ENCODE measurements around the gene DIAPH2.

The DIAPH2 gene

GRCh38 chrX:97310373-97310772 is 625.7 kb downstream of the DIAPH2 start:
- no peak for TF ChIP-seq PAX5 (IDR thresholded peaks at IDR 0.05; ENCODE audit: insufficient read depth, low read length, severe bottlenecking)
- TF ChIP-seq POLR2A (IDR thresholded peaks at IDR 0.05; ENCODE audit: low read depth, low read length): no peak
- no peak for TF ChIP-seq TAF1 (IDR thresholded peaks at IDR 0.05; ENCODE audit: low read depth, low read length)
- TF ChIP-seq POU2F2 (IDR thresholded peaks at IDR 0.05; ENCODE audit: low read depth, low read length): no peak
- no peak for TF ChIP-seq SPI1 (IDR thresholded peaks at IDR 0.05; ENCODE audit: low read depth, low read length)
- DNase-seq (ENCODE audit: insufficient read length, low spot score) (no peak), FAIRE-seq (peak; percentile 16)

GRCh38 chrX:97311066-97311778 is 626.6 kb downstream of the DIAPH2 start:
- FAIRE-seq: no peak
- no peak for TF ChIP-seq POU2F2 (IDR thresholded peaks at IDR 0.05; ENCODE audit: low read depth, low read length)
- TF ChIP-seq SPI1 (IDR thresholded peaks at IDR 0.05; ENCODE audit: low read depth, low read length): no peak
- no peak for TF ChIP-seq POLR2A (IDR thresholded peaks at IDR 0.05; ENCODE audit: low read depth, low read length)
- no peak for TF ChIP-seq PAX5 (IDR thresholded peaks at IDR 0.05; ENCODE audit: insufficient read depth, low read length, severe bottlenecking)
- TF ChIP-seq POLR2AphosphoS5 (IDR thresholded peaks at IDR 0.05; ENCODE audit: low read depth, low read length): no peak
- TF ChIP-seq TAF1 (IDR thresholded peaks at IDR 0.05; ENCODE audit: low read depth, low read length): no peak

GRCh38 chrX:97314345-97314744 is 629.7 kb downstream of the DIAPH2 start:
- no peak for TF ChIP-seq POLR2AphosphoS5 (IDR thresholded peaks at IDR 0.05; ENCODE audit: low read depth, low read length)
- no peak for TF ChIP-seq POU2F2 (IDR thresholded peaks at IDR 0.05; ENCODE audit: low read depth, low read length)
- TF ChIP-seq POLR2A (IDR thresholded peaks at IDR 0.05; ENCODE audit: low read depth, low read length): no peak
- TF ChIP-seq TAF1 (IDR thresholded peaks at IDR 0.05; ENCODE audit: low read depth, low read length): no peak
- no peak for TF ChIP-seq PAX5 (IDR thresholded peaks at IDR 0.05; ENCODE audit: insufficient read depth, low read length, severe bottlenecking)
- TF ChIP-seq SPI1 (IDR thresholded peaks at IDR 0.05; ENCODE audit: low read depth, low read length): no peak
- DNase-seq (ENCODE audit: insufficient read length, low spot score) (no peak), FAIRE-seq (no peak)

More at GRCh38 chrX:97311066-97311778, 626.6 kb downstream of the DIAPH2 start:
- DNase-seq (ENCODE audit: insufficient read length, low spot score): no peak

GRCh38 chrX:97315939-97316338 is 631.3 kb downstream of the DIAPH2 start:
- FAIRE-seq (no peak), DNase-seq (ENCODE audit: insufficient read length, low spot score) (no peak)
- TF ChIP-seq PAX5 (IDR thresholded peaks at IDR 0.05; ENCODE audit: insufficient read depth, low read length, severe bottlenecking) (no peak), SPI1 (IDR thresholded peaks at IDR 0.05; ENCODE audit: low read depth, low read length) (no peak), POLR2AphosphoS5 (IDR thresholded peaks at IDR 0.05; ENCODE audit: low read depth, low read length) (no peak), TAF1 (IDR thresholded peaks at IDR 0.05; ENCODE audit: low read depth, low read length) (no peak), POLR2A (IDR thresholded peaks at IDR 0.05; ENCODE audit: low read depth, low read length) (no peak), POU2F2 (IDR thresholded peaks at IDR 0.05; ENCODE audit: low read depth, low read length) (no peak)

- TF ChIP-seq POU2F2 (IDR thresholded peaks at IDR 0.05; ENCODE audit: low read depth, low read length): no peak
- no peak for TF ChIP-seq POLR2AphosphoS5 (IDR thresholded peaks at IDR 0.05; ENCODE audit: low read depth, low read length)
- no peak for TF ChIP-seq PAX5 (IDR thresholded peaks at IDR 0.05; ENCODE audit: insufficient read depth, low read length, severe bottlenecking)
- no peak for TF ChIP-seq TAF1 (IDR thresholded peaks at IDR 0.05; ENCODE audit: low read depth, low read length)
- TF ChIP-seq POLR2A (IDR thresholded peaks at IDR 0.05; ENCODE audit: low read depth, low read length): no peak
- no peak for TF ChIP-seq SPI1 (IDR thresholded peaks at IDR 0.05; ENCODE audit: low read depth, low read length)
- no peak for FAIRE-seq
These were observed 635.7 kb downstream of the DIAPH2 start for GRCh38 chrX:97320305-97320704.

GRCh38 chrX:97322401-97322800 is 637.8 kb downstream of the DIAPH2 start:
- FAIRE-seq: no peak
- no peak for DNase-seq (ENCODE audit: insufficient read length, low spot score)
- TF ChIP-seq POLR2AphosphoS5 (IDR thresholded peaks at IDR 0.05; ENCODE audit: low read depth, low read length) (no peak), PAX5 (IDR thresholded peaks at IDR 0.05; ENCODE audit: insufficient read depth, low read length, severe bottlenecking) (no peak), POU2F2 (IDR thresholded peaks at IDR 0.05; ENCODE audit: low read depth, low read length) (no peak), SPI1 (IDR thresholded peaks at IDR 0.05; ENCODE audit: low read depth, low read length) (no peak), TAF1 (IDR thresholded peaks at IDR 0.05; ENCODE audit: low read depth, low read length) (no peak), POLR2A (IDR thresholded peaks at IDR 0.05; ENCODE audit: low read depth, low read length) (no peak)

More at GRCh38 chrX:97320305-97320704, 635.7 kb downstream of the DIAPH2 start:
- no peak for DNase-seq (ENCODE audit: insufficient read length, low spot score)

GRCh38 chrX:97326456-97326855 is 641.8 kb downstream of the DIAPH2 start:
- DNase-seq (ENCODE audit: insufficient read length, low spot score) (peak; percentile 8), FAIRE-seq (peak; percentile 96)
- TF ChIP-seq POLR2A (IDR thresholded peaks at IDR 0.05; ENCODE audit: low read depth, low read length): no peak
- TF ChIP-seq TAF1 (IDR thresholded peaks at IDR 0.05; ENCODE audit: low read depth, low read length): no peak
- TF ChIP-seq PAX5 (IDR thresholded peaks at IDR 0.05; ENCODE audit: insufficient read depth, low read length, severe bottlenecking): peak; percentile 49
- TF ChIP-seq POLR2AphosphoS5 (IDR thresholded peaks at IDR 0.05; ENCODE audit: low read depth, low read length): no peak

GRCh38 chrX:97328853-97329390 is 644.3 kb downstream of the DIAPH2 start:
- FAIRE-seq (peak; percentile 66), DNase-seq (ENCODE audit: insufficient read length, low spot score) (no peak)

GRCh38 chrX:97330151-97330550 is 645.5 kb downstream of the DIAPH2 start:
- no peak for FAIRE-seq
- DNase-seq (ENCODE audit: insufficient read length, low spot score): no peak
- TF ChIP-seq POLR2A (IDR thresholded peaks at IDR 0.05; ENCODE audit: low read depth, low read length) (no peak), SPI1 (IDR thresholded peaks at IDR 0.05; ENCODE audit: low read depth, low read length) (no peak), TAF1 (IDR thresholded peaks at IDR 0.05; ENCODE audit: low read depth, low read length) (no peak), POU2F2 (IDR thresholded peaks at IDR 0.05; ENCODE audit: low read depth, low read length) (no peak), POLR2AphosphoS5 (IDR thresholded peaks at IDR 0.05; ENCODE audit: low read depth, low read length) (no peak), PAX5 (IDR thresholded peaks at IDR 0.05; ENCODE audit: insufficient read depth, low read length, severe bottlenecking) (no peak)

More at GRCh38 chrX:97328853-97329390, 644.3 kb downstream of the DIAPH2 start:
- TF ChIP-seq PAX5 (IDR thresholded peaks at IDR 0.05; ENCODE audit: insufficient read depth, low read length, severe bottlenecking): no peak
- no peak for TF ChIP-seq TAF1 (IDR thresholded peaks at IDR 0.05; ENCODE audit: low read depth, low read length)
- TF ChIP-seq SPI1 (IDR thresholded peaks at IDR 0.05; ENCODE audit: low read depth, low read length): no peak
- no peak for TF ChIP-seq POU2F2 (IDR thresholded peaks at IDR 0.05; ENCODE audit: low read depth, low read length)
- TF ChIP-seq POLR2A (IDR thresholded peaks at IDR 0.05; ENCODE audit: low read depth, low read length): no peak
- TF ChIP-seq POLR2AphosphoS5 (IDR thresholded peaks at IDR 0.05; ENCODE audit: low read depth, low read length): no peak

Measured in GM12891 (cell line).